ENCODE results near the gene ARMC2. TPM values are rescaled to one million over a fixed set of nuclear protein-coding genes. Genes with fewer than 3 reads are reported as not detected.

Gene ARMC2
- total RNA-seq, 1 donor from 2014 or later: 11.5 TPM

DNA sequence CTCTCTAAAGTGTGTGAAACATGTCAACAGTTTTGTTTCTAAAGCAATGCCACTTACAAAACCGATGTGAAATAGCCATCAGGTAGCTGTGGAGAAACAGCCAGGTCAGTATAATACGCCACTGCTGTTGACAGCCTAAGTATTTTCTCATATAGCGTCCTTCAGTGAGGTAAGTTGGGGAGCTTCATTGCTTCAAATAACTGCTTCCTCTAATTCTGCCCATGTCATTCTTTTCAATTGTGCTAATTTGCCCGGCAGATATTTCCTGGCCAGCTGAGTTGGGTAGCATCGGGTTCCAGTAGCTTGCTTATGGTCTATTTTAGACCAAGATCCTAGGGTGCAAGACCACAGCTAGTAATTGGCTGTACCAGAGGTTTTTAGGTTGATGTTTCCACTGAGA lies 2.1 kb upstream of the ARMC2 start:
- DNase-seq (ENCODE audit: extremely low spot score in 2 of 2): no peak
- peaks cover 8% of the 10 kb centered on the region for H3K4me1 ChIP-seq
- intact Hi-C loops (cut with DNase I): no loop called here

DNA sequence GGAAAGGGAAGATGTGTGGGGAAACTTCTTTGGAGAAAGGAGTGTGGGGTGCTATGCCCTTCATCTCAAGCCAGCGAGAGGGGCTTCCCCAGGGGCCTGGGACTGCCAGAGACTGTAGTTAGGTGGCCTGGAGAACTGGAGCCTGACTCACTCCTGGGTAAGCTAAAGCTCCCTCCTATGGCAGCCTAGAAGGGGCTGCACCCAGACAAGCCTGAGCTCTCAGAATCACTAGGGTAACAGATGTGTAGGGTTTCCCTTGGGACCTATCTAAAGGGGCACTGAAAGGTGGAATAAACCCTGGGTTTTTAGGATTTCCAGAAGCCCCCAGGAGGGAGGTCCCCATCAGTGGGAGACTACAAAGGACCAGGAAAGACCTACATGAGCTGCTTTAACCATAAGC lies 1.6 kb upstream of the ARMC2 start:
- no peak for TF ChIP-seq POLR2A (IDR thresholded peaks at IDR 0.05)
- intact Hi-C loops (cut with DNase I): no loop called here

More for the DNA sequence above, 2.1 kb upstream of the ARMC2 start:
- H3K27ac ChIP-seq: no peak overlapping the region
- H3K27me3 ChIP-seq: no peaks in the 10 kb centered on the region
- no peaks in the 10 kb centered on the region for H3K9me3 ChIP-seq
- no peak for TF ChIP-seq POLR2A (IDR thresholded peaks at IDR 0.05)
- no peak for TF ChIP-seq POLR2AphosphoS5 (IDR thresholded peaks at IDR 0.05; ENCODE audit: insufficient read depth in 1 of 2, low read depth in 1 of 2)
- TF ChIP-seq, protein P1, sequence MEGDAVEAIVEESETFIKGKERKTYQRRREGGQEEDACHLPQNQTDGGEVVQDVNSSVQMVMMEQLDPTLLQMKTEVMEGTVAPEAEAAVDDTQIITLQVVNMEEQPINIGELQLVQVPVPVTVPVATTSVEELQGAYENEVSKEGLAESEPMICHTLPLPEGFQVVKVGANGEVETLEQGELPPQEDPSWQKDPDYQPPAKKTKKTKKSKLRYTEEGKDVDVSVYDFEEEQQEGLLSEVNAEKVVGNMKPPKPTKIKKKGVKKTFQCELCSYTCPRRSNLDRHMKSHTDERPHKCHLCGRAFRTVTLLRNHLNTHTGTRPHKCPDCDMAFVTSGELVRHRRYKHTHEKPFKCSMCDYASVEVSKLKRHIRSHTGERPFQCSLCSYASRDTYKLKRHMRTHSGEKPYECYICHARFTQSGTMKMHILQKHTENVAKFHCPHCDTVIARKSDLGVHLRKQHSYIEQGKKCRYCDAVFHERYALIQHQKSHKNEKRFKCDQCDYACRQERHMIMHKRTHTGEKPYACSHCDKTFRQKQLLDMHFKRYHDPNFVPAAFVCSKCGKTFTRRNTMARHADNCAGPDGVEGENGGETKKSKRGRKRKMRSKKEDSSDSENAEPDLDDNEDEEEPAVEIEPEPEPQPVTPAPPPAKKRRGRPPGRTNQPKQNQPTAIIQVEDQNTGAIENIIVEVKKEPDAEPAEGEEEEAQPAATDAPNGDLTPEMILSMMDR (IDR thresholded peaks at IDR 0.05): no peak
- H3K4me3 ChIP-seq: no peak overlapping the region
- H3K36me3 ChIP-seq: no peaks in the 10 kb centered on the region

GRCh38 chr6:108847738-108848115 lies 495 bp upstream of the ARMC2 start:
- intact Hi-C loops (cut with DNase I): no loop called here
- H3K4me3 ChIP-seq: peak overlapping the region; percentile 58 to 65
- no peak for TF ChIP-seq POLR2A (IDR thresholded peaks at IDR 0.05)
- TF ChIP-seq, protein P1 (IDR thresholded peaks at IDR 0.05): no peak
- TF ChIP-seq POLR2AphosphoS5 (IDR thresholded peaks at IDR 0.05; ENCODE audit: insufficient read depth in 1 of 2, low read depth in 1 of 2): no peak

More for the DNA sequence above, 1.6 kb upstream of the ARMC2 start:
- Histone ChIP-seq H3K4me1 (peaks cover 8% of the 10 kb centered on the region), H3K27ac (no peak overlapping the region), H3K9me3 (no peaks in the 10 kb centered on the region), H3K4me3 (no peak overlapping the region), H3K36me3 (no peaks in the 10 kb centered on the region), H3K27me3 (no peaks in the 10 kb centered on the region)
- no peak for DNase-seq (ENCODE audit: extremely low spot score in 2 of 2)

DNA sequence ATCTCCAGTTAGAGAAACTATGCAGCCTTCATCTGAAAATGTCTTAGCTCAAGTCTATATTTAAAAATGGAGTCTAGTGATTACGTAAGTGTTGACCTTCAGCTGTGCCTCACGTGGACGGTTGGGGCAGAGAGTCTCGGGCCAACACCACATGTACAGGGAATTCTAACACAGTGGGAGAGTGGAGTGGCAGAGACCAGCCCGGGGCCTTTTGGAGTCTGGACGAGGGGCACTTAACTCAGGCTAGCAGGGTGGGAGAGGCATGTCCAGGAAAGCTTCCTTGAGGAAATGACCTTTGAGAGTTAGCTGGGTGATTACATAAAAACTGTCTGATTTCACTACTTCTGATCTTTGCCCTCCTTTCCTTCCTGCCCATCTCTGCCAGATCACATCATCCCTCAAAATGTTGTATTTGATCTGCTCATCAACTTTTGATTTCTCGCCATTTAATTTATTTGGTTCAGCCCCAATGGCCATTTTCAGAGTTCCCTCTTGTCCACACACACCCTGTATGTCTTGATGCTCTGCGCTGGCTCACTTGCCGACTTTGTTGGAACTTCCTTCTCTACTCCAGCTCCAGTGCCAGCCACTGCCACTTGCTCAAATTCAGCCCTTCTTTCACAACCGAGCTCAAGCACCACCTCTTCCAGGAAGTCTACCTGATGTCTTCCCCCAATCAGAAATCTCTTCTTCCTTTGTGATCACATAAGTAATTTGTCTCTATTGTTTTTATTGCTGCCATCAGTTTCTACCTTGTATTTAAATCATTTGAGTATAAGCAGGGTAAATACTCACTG lies 2.6 kb downstream of the ARMC2 start:
- peaks cover 8% of the 10 kb centered on the region for H3K4me1 ChIP-seq
- H3K27me3 ChIP-seq: no peaks in the 10 kb centered on the region
- H3K36me3 ChIP-seq: peaks cover 0 to 16% of the 10 kb centered on the region in 2 donors
- H3K4me3 ChIP-seq: no peak overlapping the region
- H3K9me3 ChIP-seq: no peaks in the 10 kb centered on the region
- intact Hi-C loops (cut with DNase I): no loop called here
- no peak for DNase-seq (ENCODE audit: extremely low spot score in 2 of 2)
- no peak for TF ChIP-seq POLR2AphosphoS5 (IDR thresholded peaks at IDR 0.05; ENCODE audit: insufficient read depth in 1 of 2, low read depth in 1 of 2)
- no peak for TF ChIP-seq POLR2A (IDR thresholded peaks at IDR 0.05)
- TF ChIP-seq, protein P1 (IDR thresholded peaks at IDR 0.05): no peak
- no peak overlapping the region for H3K27ac ChIP-seq

More at GRCh38 chr6:108847738-108848115, 495 bp upstream of the ARMC2 start:
- no peaks in the 10 kb centered on the region for H3K9me3 ChIP-seq
- peak overlapping the region; percentile 67 for H3K27ac ChIP-seq
- H3K36me3 ChIP-seq: no peaks in the 10 kb centered on the region
- peaks cover 8% of the 10 kb centered on the region for H3K4me1 ChIP-seq
- no peak for DNase-seq (ENCODE audit: extremely low spot score in 2 of 2)
- no peaks in the 10 kb centered on the region for H3K27me3 ChIP-seq

DNA sequence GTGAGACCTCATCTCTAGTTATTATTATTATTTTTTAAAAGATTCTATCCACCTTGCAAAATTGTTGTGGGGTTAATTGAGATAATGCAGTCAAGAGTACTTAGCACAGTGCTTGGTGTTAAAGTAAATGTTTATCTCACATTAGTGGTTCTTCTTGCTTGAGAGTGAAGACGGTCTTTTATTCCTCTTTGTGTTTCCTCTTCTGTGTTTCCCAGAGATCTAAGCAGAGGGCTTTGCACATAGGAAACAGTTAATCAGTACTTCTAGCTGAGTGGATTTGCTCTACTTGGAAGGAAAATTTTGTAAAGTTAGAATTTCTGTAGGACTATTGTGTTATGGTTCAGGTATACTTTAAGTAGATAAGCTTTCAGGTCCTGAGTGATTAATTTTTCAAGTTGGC lies 3.5 kb downstream of the ARMC2 start:
- Histone ChIP-seq H3K4me3 (no peak overlapping the region), H3K36me3 (peaks cover 0 to 23% of the 10 kb centered on the region in 2 donors), H3K9me3 (no peaks in the 10 kb centered on the region), H3K4me1 (peaks cover 8% of the 10 kb centered on the region), H3K27ac (no peak overlapping the region), H3K27me3 (no peaks in the 10 kb centered on the region)
- intact Hi-C loops (cut with DNase I): no loop called here
- DNase-seq (ENCODE audit: extremely low spot score in 2 of 2): no peak
- TF ChIP-seq, protein P1 (IDR thresholded peaks at IDR 0.05): no peak
- TF ChIP-seq POLR2AphosphoS5 (IDR thresholded peaks at IDR 0.05; ENCODE audit: insufficient read depth in 1 of 2, low read depth in 1 of 2) (no peak), POLR2A (IDR thresholded peaks at IDR 0.05) (no peak)
